Lower leg skin (tissue), 3 donors: Measurements from ENCODE around the gene NSG1.

ENCODE experiments used
- CTCF ChIP-seq, 3 donors: fragments of 450-650 bp; IDR thresholded peaks; one replicate each; pipeline ENCODE4 v1.5.1; 2016; ENCODE audit warnings: antibody characterized with exemption in 3 of 3, mild to moderate bottlenecking in 3 of 3, moderate library complexity in 2 of 3
- POLR2A ChIP-seq, 2 donors: fragments of 450-650 bp; IDR thresholded peaks; one replicate each; pipeline ENCODE4 v1.6.1; 2016 to 2017; ENCODE audit warnings: antibody characterized with exemption in 2 of 2, mild to moderate bottlenecking in 1 of 2, moderate library complexity in 1 of 2

- TF ChIP-seq CTCF (IDR thresholded peaks at IDR 0.05) (no peak), POLR2A (IDR thresholded peaks at IDR 0.05) (no peak)
These were observed 16.1 kb downstream of the NSG1 start for GRCh38 chr4:4402966-4403365.
